K562 (cell line): ENCODE measurements around the gene DPP9. TPM values are rescaled to one million over a fixed set of nuclear protein-coding genes. Genes with fewer than 3 reads are reported as not detected.
A peak's percentile ranks its signal among the peaks of the same experiment; 100 is the strongest.

ENCODE experiments used
- CBX3 ChIP-seq, 2 experiments: IDR thresholded peaks; 1 replicate in 1 of 2; 2 replicates in 1 of 2; pipeline ENCODE4 v1.6.1; 2012; ENCODE audit warnings: inconsistent platforms in 2 of 2, low read length in 2 of 2, borderline replicate concordance in 1 of 2, control low read depth in 1 of 2
- FOXJ2 ChIP-seq: fragments of 200-800 bp; sonication (Bioruptor generic); IDR thresholded peaks from 2 replicates; pipeline ENCODE4 v1.6.1; 2016; ENCODE audit warnings: missing genetic modification characterization, missing compliant biosample characterization
- HCFC1 ChIP-seq: IDR thresholded peaks from 2 replicates; pipeline ENCODE4 v1.6.1; 2012; ENCODE audit warnings: low read depth, low read length, improper control_type of control experiment
- HNRNPL ChIP-seq: fragments of 200-400 bp; formaldehyde crosslinking; IDR thresholded peaks from 2 replicates; pipeline ENCODE4 v1.6.1; 2017; ENCODE audit warnings: low read depth, mild to moderate bottlenecking, low read length
- KAT8 ChIP-seq: fragments of 450-650 bp; IDR thresholded peaks from 2 replicates; pipeline ENCODE4 v1.6.1; 2016; ENCODE audit warnings: low read depth, mild to moderate bottlenecking
- KDM4B ChIP-seq, 2 experiments: fragments of 450-650 bp in 1 of 2; sonication (generic) in 1 of 2; IDR thresholded peaks; 2 replicates each; pipeline ENCODE4 v1.6.1; 2016 to 2017; ENCODE audit warnings: borderline replicate concordance in 2 of 2, antibody characterized with exemption in 1 of 2, low read depth in 1 of 2, mild to moderate bottlenecking in 1 of 2
- KLF10 ChIP-seq: fragments of 250-450 bp; sonication (Bioruptor Pico); IDR thresholded peaks from 2 replicates; pipeline ENCODE4 v1.6.1; 2021; ENCODE audit warnings: matching md5 sums
- MTA3 ChIP-seq: fragments of 450-650 bp; formaldehyde crosslinking; IDR thresholded peaks from 2 replicates; pipeline ENCODE4 v1.6.1; 2017; ENCODE audit warnings: mild to moderate bottlenecking, borderline replicate concordance
- NFATC3 ChIP-seq: fragments of 450-650 bp; IDR thresholded peaks from 2 replicates; pipeline ENCODE4 v1.6.1; 2017; ENCODE audit warnings: mild to moderate bottlenecking
- SREBF1 ChIP-seq: fragments of 150-350 bp; IDR thresholded peaks from 2 replicates; pipeline ENCODE4 v1.6.1; 2014; ENCODE audit warnings: antibody characterized with exemption, low read depth, low read length, borderline replicate concordance
- STAT5A ChIP-seq: IDR thresholded peaks from 2 replicates; pipeline ENCODE4 v1.6.1; 2012; ENCODE audit warnings: low read length, inconsistent platforms, borderline replicate concordance
- STAT5B ChIP-seq: fragments of 250-450 bp; sonication (Bioruptor Pico); IDR thresholded peaks from 2 replicates; pipeline ENCODE4 v1.8.0; 2021; ENCODE audit warnings: mild to moderate bottlenecking, inconsistent platforms
- ZBED1 ChIP-seq: IDR thresholded peaks from 2 replicates; pipeline ENCODE4 v1.6.1; 2014
- polyA plus RNA-seq, 8 experiments: library from polyadenylated mRNA; depleted of rRNA in 4 of 8; stranded (reverse) in 5 of 8; unstranded in 3 of 8; fragments of >200 nt; fragmentation: Nextera tagmentation in 2 of 8; fragmentation: Illumina TruSeq in 1 of 8; extraction: Ambion mirVana in 2 of 8; extraction: Trizol in 1 of 8; gene quantifications; 2 replicates each; pipeline versions ENCODE4 v1.2.1 to v1.2.3, GENCODE V29; 2011 to 2014; ENCODE audit warnings: inconsistent platforms in 1 of 8, missing spikeins in 1 of 8
- total RNA-seq, 7 experiments: library from RNA; depleted of rRNA in 6 of 7; stranded (reverse); fragments of >200 nt in 6 of 7; fragmentation: Illumina TruSeq in 2 of 7; extraction: Trizol in 2 of 7; gene quantifications; 2 replicates each; pipeline versions ENCODE4 v1.2.1 to v1.2.3, GENCODE V29; 2011 to 2021; ENCODE audit warnings: low replicate concordance in 1 of 7
- TF ChIP-seq, protein P1 (sequence below): fragments of 450-650 bp; formaldehyde crosslinking; IDR thresholded peaks from 2 replicates; pipeline ENCODE4 v1.4.0; 2020; ENCODE audit warnings: mild to moderate bottlenecking, moderate library complexity
- TF ChIP-seq, protein P2 (sequence below), 2 experiments: IDR thresholded peaks; 2 replicates each; pipeline ENCODE4 v1.6.1; 2012; ENCODE audit warnings: improper control_type of control experiment in 2 of 2, low read depth in 2 of 2, low read length in 2 of 2, borderline replicate concordance in 1 of 2
- TF ChIP-seq, protein P3 (sequence below): sonication (generic); formaldehyde crosslinking; IDR thresholded peaks from 2 replicates; pipeline ENCODE4 v1.8.0; 2022; ENCODE audit warnings: mild to moderate bottlenecking, missing genetic modification reagents
- TF ChIP-seq, protein P4 (sequence below): fragments of 250-450 bp; sonication (Bioruptor Pico); IDR thresholded peaks from 2 replicates; pipeline ENCODE4 v1.5.0; 2021
- TF ChIP-seq, protein P5 (sequence below): fragments of 200-800 bp; sonication (Bioruptor generic); IDR thresholded peaks from 2 replicates; pipeline ENCODE4 v1.6.1; 2017; ENCODE audit warnings: missing genetic modification characterization, missing compliant biosample characterization

Gene DPP9
- total and polyA plus RNA-seq, 9 of the 15 experiments (the other 6 are each of a cell fraction or from before 2014, with no cell fraction given): 0.90 to 66.7 (median 24.5) TPM

DNA sequence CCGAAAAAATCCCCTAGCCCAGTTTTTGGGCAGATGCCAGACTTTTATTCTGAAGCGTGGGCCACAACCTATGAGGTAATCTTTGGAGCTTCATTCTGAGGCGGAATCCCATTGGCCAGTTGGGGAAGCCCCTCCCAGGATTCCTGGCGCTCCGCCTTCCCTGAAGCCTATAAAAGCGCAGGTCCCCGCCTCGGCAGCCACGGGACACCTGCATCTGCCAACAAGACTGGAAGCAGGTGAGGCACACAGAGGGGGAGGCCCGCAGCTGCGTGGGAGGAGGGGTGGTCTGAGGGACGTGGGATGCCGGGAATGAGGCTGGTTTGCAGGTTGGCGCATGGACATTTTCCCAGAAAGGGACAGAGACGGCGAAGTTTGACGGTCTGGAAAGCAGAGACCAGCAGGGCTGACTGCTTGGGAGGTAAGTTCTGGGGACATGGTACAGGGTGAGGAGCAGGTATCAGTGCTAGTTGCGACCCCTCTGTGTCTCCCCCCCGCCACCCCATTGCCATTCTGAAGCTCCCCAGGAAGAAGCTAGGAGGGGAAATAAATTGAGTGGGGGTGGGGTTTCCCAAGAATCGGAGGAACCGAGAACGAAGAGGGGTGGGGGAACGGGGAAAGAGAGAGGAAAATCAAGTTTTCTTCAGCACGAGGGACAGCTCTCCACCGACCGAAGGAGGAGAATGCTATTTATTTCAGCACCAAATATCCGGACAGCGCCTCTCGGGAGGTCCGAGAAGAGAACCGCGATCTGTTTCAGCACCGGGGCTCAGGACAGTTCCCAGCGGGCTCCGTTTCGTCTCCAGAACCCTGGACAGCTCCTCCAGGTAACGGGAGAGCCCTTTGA lies 45.5 kb upstream of the DPP9 start (continued):
- TF ChIP-seq, protein P1, sequence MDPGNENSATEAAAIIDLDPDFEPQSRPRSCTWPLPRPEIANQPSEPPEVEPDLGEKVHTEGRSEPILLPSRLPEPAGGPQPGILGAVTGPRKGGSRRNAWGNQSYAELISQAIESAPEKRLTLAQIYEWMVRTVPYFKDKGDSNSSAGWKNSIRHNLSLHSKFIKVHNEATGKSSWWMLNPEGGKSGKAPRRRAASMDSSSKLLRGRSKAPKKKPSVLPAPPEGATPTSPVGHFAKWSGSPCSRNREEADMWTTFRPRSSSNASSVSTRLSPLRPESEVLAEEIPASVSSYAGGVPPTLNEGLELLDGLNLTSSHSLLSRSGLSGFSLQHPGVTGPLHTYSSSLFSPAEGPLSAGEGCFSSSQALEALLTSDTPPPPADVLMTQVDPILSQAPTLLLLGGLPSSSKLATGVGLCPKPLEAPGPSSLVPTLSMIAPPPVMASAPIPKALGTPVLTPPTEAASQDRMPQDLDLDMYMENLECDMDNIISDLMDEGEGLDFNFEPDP (CRISPR knock-in tag): no peak
- TF ChIP-seq STAT5A: peak; percentile 23; the same call in 1 of the 2 replicates
- peak in 1 of 2 experiments; percentile 98; a peak in 2 of 3 replicates for TF ChIP-seq CBX3 (IDR thresholded peaks at IDR 0.05; ENCODE audit: borderline replicate concordance in 1 of 2, low read length in 2 of 2)
- TF ChIP-seq KDM4B (IDR thresholded peaks at IDR 0.05; ENCODE audit: borderline replicate concordance in 2 of 2, low read depth in 1 of 2): peak in 1 of 2 experiments; percentile 99; a peak in 1 of 4 replicates
- TF ChIP-seq FOXJ2 (tag): peak; percentile 93
- TF ChIP-seq, protein P2, sequence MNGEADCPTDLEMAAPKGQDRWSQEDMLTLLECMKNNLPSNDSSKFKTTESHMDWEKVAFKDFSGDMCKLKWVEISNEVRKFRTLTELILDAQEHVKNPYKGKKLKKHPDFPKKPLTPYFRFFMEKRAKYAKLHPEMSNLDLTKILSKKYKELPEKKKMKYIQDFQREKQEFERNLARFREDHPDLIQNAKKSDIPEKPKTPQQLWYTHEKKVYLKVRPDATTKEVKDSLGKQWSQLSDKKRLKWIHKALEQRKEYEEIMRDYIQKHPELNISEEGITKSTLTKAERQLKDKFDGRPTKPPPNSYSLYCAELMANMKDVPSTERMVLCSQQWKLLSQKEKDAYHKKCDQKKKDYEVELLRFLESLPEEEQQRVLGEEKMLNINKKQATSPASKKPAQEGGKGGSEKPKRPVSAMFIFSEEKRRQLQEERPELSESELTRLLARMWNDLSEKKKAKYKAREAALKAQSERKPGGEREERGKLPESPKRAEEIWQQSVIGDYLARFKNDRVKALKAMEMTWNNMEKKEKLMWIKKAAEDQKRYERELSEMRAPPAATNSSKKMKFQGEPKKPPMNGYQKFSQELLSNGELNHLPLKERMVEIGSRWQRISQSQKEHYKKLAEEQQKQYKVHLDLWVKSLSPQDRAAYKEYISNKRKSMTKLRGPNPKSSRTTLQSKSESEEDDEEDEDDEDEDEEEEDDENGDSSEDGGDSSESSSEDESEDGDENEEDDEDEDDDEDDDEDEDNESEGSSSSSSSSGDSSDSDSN (IDR thresholded peaks at IDR 0.05; ENCODE audit: borderline replicate concordance in 1 of 2, low read depth in 2 of 2, low read length in 2 of 2): no peak
- no peak for TF ChIP-seq HNRNPL
- no peak for TF ChIP-seq STAT5B (CRISPR knock-in tag)
- peak; percentile 96 for TF ChIP-seq SREBF1
- no peak for TF ChIP-seq KAT8
- no peak for TF ChIP-seq MTA3
- TF ChIP-seq, protein P3, sequence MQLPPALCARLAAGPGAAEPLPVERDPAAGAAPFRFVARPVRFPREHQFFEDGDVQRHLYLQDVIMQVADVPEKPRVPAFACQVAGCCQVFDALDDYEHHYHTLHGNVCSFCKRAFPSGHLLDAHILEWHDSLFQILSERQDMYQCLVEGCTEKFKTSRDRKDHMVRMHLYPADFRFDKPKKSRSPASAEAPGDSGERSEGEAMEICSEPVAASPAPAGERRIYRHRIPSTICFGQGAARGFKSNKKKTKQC (CRISPR knock-in tag): peak; percentile 100
- no peak for TF ChIP-seq NFATC3
- TF ChIP-seq KLF10 (CRISPR knock-in tag): no peak
- no peak for TF ChIP-seq ZBED1
- peak; percentile 70 for TF ChIP-seq HCFC1
- TF ChIP-seq, protein P4, sequence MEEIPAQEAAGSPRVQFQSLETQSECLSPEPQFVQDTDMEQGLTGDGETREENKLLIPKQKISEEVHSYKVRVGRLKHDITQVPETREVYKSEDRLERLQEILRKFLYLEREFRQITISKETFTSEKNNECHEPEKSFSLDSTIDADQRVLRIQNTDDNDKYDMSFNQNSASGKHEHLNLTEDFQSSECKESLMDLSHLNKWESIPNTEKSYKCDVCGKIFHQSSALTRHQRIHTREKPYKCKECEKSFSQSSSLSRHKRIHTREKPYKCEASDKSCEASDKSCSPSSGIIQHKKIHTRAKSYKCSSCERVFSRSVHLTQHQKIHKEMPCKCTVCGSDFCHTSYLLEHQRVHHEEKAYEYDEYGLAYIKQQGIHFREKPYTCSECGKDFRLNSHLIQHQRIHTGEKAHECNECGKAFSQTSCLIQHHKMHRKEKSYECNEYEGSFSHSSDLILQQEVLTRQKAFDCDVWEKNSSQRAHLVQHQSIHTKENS: no peak
- TF ChIP-seq, protein P5, sequence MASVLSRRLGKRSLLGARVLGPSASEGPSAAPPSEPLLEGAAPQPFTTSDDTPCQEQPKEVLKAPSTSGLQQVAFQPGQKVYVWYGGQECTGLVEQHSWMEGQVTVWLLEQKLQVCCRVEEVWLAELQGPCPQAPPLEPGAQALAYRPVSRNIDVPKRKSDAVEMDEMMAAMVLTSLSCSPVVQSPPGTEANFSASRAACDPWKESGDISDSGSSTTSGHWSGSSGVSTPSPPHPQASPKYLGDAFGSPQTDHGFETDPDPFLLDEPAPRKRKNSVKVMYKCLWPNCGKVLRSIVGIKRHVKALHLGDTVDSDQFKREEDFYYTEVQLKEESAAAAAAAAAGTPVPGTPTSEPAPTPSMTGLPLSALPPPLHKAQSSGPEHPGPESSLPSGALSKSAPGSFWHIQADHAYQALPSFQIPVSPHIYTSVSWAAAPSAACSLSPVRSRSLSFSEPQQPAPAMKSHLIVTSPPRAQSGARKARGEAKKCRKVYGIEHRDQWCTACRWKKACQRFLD: peak; percentile 99
